HepG2 (cell line): ENCODE results near the gene SYT9. TPM values are rescaled to one million over a fixed set of nuclear protein-coding genes. Genes with fewer than 3 reads are reported as not detected.

Experiments used
- ATAC-seq: fragments of 200-7000 bp; cut with Tn5 transposase; 3 replicates; pipeline ENCODE4 v1.9.1; 2020; ENCODE audit warnings: mild to moderate bottlenecking, moderate library complexity
- BruUV-seq: library from RNA; stranded (reverse); fragments of 400-500 nt; replicated peaks from 2 replicates; lab custom pipeline; 2021; lab: Mats Ljungman, UMichigan
- CTCF ChIA-PET: fragments of 300-600 bp; formaldehyde crosslinking; extraction: SDS; loops from one replicate; lab custom pipeline; 2021; ENCODE audit warnings: low total read pairs, inconsistent platforms, low intra/inter-chr PET ratio; lab: Yijun Ruan, JAX
- POLR2A ChIA-PET: fragments of 350-600 bp; sonication (Branson Sonifier 250); formaldehyde crosslinking; loops from one replicate; lab custom pipeline; 2020; ENCODE audit warnings: antibody characterized with exemption, inconsistent platforms; lab: Yijun Ruan, JAX
- DNase-seq: peaks from one replicate; pipeline ENCODE4 v3.0.0-alpha.2; 2015; ENCODE audit warnings: low spot score
- FAIRE-seq: peaks from 3 replicates; lab custom pipeline; 2011; peaks lifted over from hg19 to GRCh38; lab: Jason Lieb, UNC
- H2AFZ ChIP-seq: one replicate; pipeline ENCODE4 v1.6.1; 2011; ENCODE audit warnings: low read length, inconsistent platforms
- H3K27ac ChIP-seq: fragments of 300-600 bp; 3 replicates; pipeline ENCODE4 v1.8.0; 2011; ENCODE audit warnings: mixed run types, mild to moderate bottlenecking, mixed read lengths, low read length, inconsistent platforms; ENCODE audit not compliant: insufficient read depth; ENCODE audit errors: extremely low read length
- H3K27me3 ChIP-seq, 2 experiments: fragments of 200-600 bp in 1 of 2; 2 replicates in 1 of 2; 3 replicates in 1 of 2; pipeline versions ENCODE4 v1.6.0 to v1.8.0; 2011; ENCODE audit warnings: low read length in 2 of 2, mild to moderate bottlenecking in 2 of 2, moderate library complexity in 2 of 2, inconsistent platforms in 1 of 2; ENCODE audit not compliant: insufficient read depth in 2 of 2, control insufficient read depth in 1 of 2
- H3K36me3 ChIP-seq, 2 experiments: fragments of 200-600 bp in 1 of 2; replicated peaks in 1 of 2; 2 replicates in 1 of 2; 3 replicates in 1 of 2; pipeline versions ENCODE4 v1.5.1 to v1.8.0; 2011; ENCODE audit warnings: low read length in 2 of 2, inconsistent platforms in 1 of 2; ENCODE audit not compliant: insufficient read depth in 2 of 2, control insufficient read depth in 1 of 2
- H3K4me1 ChIP-seq: 2 replicates; pipeline ENCODE4 v1.5.1; 2012; ENCODE audit warnings: low read length, inconsistent platforms; ENCODE audit not compliant: insufficient read depth
- H3K4me2 ChIP-seq: 2 replicates; pipeline ENCODE4 v1.6.0; 2011; ENCODE audit warnings: low read depth, low read length, inconsistent platforms
- H3K4me3 ChIP-seq, 3 experiments: fragments of 200-600 bp in 1 of 3; sonication (generic), shearing (Covaris generic) in 1 of 3; replicated peaks in 1 of 3; 2 replicates each; pipeline ENCODE4 v1.5.1; 2011 to 2016; ENCODE audit warnings: low read length in 3 of 3, inconsistent platforms in 2 of 3, low read depth in 2 of 3, mild to moderate bottlenecking in 2 of 3, control low read depth in 1 of 3, mixed read lengths in 1 of 3; ENCODE audit not compliant: insufficient read depth in 1 of 3
- H3K79me2 ChIP-seq: one replicate; pipeline ENCODE4 v1.6.1; 2011; ENCODE audit warnings: low read length, inconsistent platforms; ENCODE audit not compliant: insufficient read depth
- H3K9ac ChIP-seq: 2 replicates; pipeline ENCODE4 v1.6.0; 2011; ENCODE audit warnings: mild to moderate bottlenecking, low read depth, low read length, inconsistent platforms; ENCODE audit not compliant: insufficient read depth
- H3K9me3 ChIP-seq: 2 replicates; pipeline ENCODE4 v1.5.1; 2012; ENCODE audit warnings: mild to moderate bottlenecking, low read length
- H4K20me1 ChIP-seq: 2 replicates; pipeline ENCODE4 v1.6.0; 2011; ENCODE audit warnings: inconsistent platforms, mild to moderate bottlenecking, low read length, moderate library complexity; ENCODE audit not compliant: insufficient read depth
- EEA1 ChIP-seq: sonication (generic); formaldehyde crosslinking; IDR thresholded peaks from 2 replicates; pipeline ENCODE4 v1.5.1; 2020; ENCODE audit warnings: mild to moderate bottlenecking, missing genetic modification reagents, borderline replicate concordance
- FOXM1 ChIP-seq: sonication (generic); formaldehyde crosslinking; IDR thresholded peaks from 2 replicates; pipeline ENCODE4 v1.5.0; 2020; ENCODE audit warnings: missing genetic modification reagents
- KIAA2018 ChIP-seq: sonication (generic); formaldehyde crosslinking; IDR thresholded peaks from 2 replicates; pipeline ENCODE4 v1.5.0; 2020; ENCODE audit warnings: mild to moderate bottlenecking, missing genetic modification reagents, borderline replicate concordance
- PCBP1 ChIP-seq: fragments of 200-400 bp; formaldehyde crosslinking; IDR thresholded peaks from 2 replicates; pipeline ENCODE4 v1.6.1; 2017; ENCODE audit warnings: mild to moderate bottlenecking, low read depth, low read length, borderline replicate concordance
- SP140L ChIP-seq: sonication (generic); formaldehyde crosslinking; IDR thresholded peaks from 2 replicates; pipeline ENCODE4 v1.4.0; 2020; ENCODE audit warnings: missing genetic modification reagents, borderline replicate concordance
- ZNF317 ChIP-seq: sonication (generic); formaldehyde crosslinking; IDR thresholded peaks from 2 replicates; pipeline ENCODE4 v1.5.0; 2020; ENCODE audit warnings: mild to moderate bottlenecking, missing genetic modification reagents
- ZNF639 ChIP-seq: conservative IDR thresholded peaks from 2 replicates; pipeline ENCODE4 v1.6.1; 2018; ENCODE audit warnings: missing genetic modification reagents
- WGBS: methylation state at CpG from one replicate; pipeline ENCODE4 v1.1.6; 2017; ENCODE audit warnings: low lambda C conversion rate; 5-methylcytosine and 5-hydroxymethylcytosine counted together
- in situ Hi-C: cut with HindIII; loops from 2 replicates; pipeline ENCODE4 v1.10.0; 2017; ENCODE audit warnings: low pct_unique_long_range_greater_than_20kb; ENCODE audit not compliant: extremely low pct_ligation_motif_present
- intact Hi-C: fragments of 100-400 bp; cut with micrococcal nuclease; formaldehyde crosslinking; loops from one replicate; pipeline ENCODE4 v1.10.0; 2022; ENCODE audit not compliant: unreplicated experiment
- polyA plus RNA-seq, 8 experiments: library from polyadenylated mRNA; depleted of rRNA in 3 of 8; stranded (reverse) in 7 of 8; unstranded in 1 of 8; fragments of >200 nt; fragmentation: Illumina TruSeq in 4 of 8; extraction: Trizol in 4 of 8; gene quantifications; 2 replicates each; pipeline versions ENCODE4 v1.2.1 to v1.2.3, GENCODE V29; 2011 to 2016; ENCODE audit warnings: low read depth in 4 of 8, missing spikeins in 1 of 8, mixed read lengths in 1 of 8; ENCODE audit not compliant: insufficient read depth in 1 of 8
- total RNA-seq, 5 experiments: library from RNA; depleted of rRNA; stranded (reverse); fragments of >200 nt; fragmentation: Illumina TruSeq; extraction: Trizol; gene quantifications; 2 replicates each; pipeline ENCODE4 v1.2.3, GENCODE V29; 2016; ENCODE audit warnings: low read depth in 1 of 5

SYT9 gene
- total and polyA plus RNA-seq, 2 of the 13 experiments (the other 11 are each of a cell fraction or from before 2014, with no cell fraction given) = not detected

- intact Hi-C loops = no loop called here
- ChIA-PET POLR2A (no interaction called here), CTCF (no interaction called here)
- Histone ChIP-seq H3K4me1 (peaks cover 24% of the 10 kb centered on the region), H3K36me3 (no peaks in the 10 kb centered on the region), H3K9me3 (no peaks in the 10 kb centered on the region), H3K27me3 (no peaks in the 10 kb centered on the region), H3K79me2 (no peaks in the 10 kb centered on the region), H4K20me1 (no peaks in the 10 kb centered on the region), H3K4me3 (no peak overlapping the region), H3K4me2 (no peak overlapping the region), H3K27ac (no peak overlapping the region), H2AFZ (no peak overlapping the region), H3K9ac (no peak overlapping the region)
- in situ Hi-C loops = no loop called here
- WGBS = 54% methylated on average over 2 of the region's 2 CpGs
- ATAC-seq = no peak
- TF ChIP-seq KIAA2018 (CRISPR knock-in tag) (no peak), EEA1 (CRISPR knock-in tag) (no peak), ZNF639 (CRISPR knock-in tag) (no peak), SP140L (CRISPR knock-in tag) (no peak), PCBP1 (no peak), ZNF317 (CRISPR knock-in tag) (no peak), FOXM1 (CRISPR knock-in tag) (no peak)
- no peak for DNase-seq
- BruUV-seq = no TSS peak
- FAIRE-seq = no peak
Observed at GRCh38 chr11:7489376-7489775, 237.7 kb downstream of the SYT9 start.
